Measurements from ENCODE around the gene ADK.
"Not testable (repeated sequence)": the region's sequence is repeated elsewhere in the genome, so short reads cannot be mapped to it uniquely, and the experiment has no call there.

Gene ADK

GRCh38 chr10:74514322-74514721 lies 363.3 kb downstream of the ADK start:
- Histone ChIP-seq H3K27me3 (ENCODE audit: control insufficient read depth, insufficient read depth, low read length) (no peaks in the 10 kb centered on the region), H3K36me3 (ENCODE audit: control insufficient read depth, insufficient read depth, low read length) (no peaks in the 10 kb centered on the region), H2AFZ (no peak overlapping the region), H3K79me2 (no peaks in the 10 kb centered on the region), H3K4me2 (ENCODE audit: low read length) (no peak overlapping the region), H3K27ac (no peak overlapping the region), H3K9me3 (ENCODE audit: control insufficient read depth, low read length) (no peaks in the 10 kb centered on the region), H3K4me3 (ENCODE audit: low read depth, low read length) (no peak overlapping the region), H3K9ac (no peak overlapping the region), H3K4me1 (no peaks in the 10 kb centered on the region)
- no peak for TF ChIP-seq CTCF (IDR thresholded peaks at IDR 0.05)

GRCh38 chr10:74518061-74518460 lies 367.0 kb downstream of the ADK start:
- H3K4me2 ChIP-seq (ENCODE audit: low read length): no peak overlapping the region
- no peaks in the 10 kb centered on the region for H3K27me3 ChIP-seq (ENCODE audit: control insufficient read depth, insufficient read depth, low read length)
- no peaks in the 10 kb centered on the region for H3K79me2 ChIP-seq
- no peaks in the 10 kb centered on the region for H3K4me1 ChIP-seq
- no peaks in the 10 kb centered on the region for H3K9me3 ChIP-seq (ENCODE audit: control insufficient read depth, low read length)
- no peak for TF ChIP-seq CTCF (IDR thresholded peaks at IDR 0.05)
- H3K27ac ChIP-seq: no peak overlapping the region
- no peak overlapping the region for H2AFZ ChIP-seq
- no peak overlapping the region for H3K4me3 ChIP-seq (ENCODE audit: low read depth, low read length)
- no peaks in the 10 kb centered on the region for H3K36me3 ChIP-seq (ENCODE audit: control insufficient read depth, insufficient read depth, low read length)
- no peak overlapping the region for H3K9ac ChIP-seq

GRCh38 chr10:74521526-74521925 lies 370.5 kb downstream of the ADK start:
- Histone ChIP-seq H3K79me2 (no peaks in the 10 kb centered on the region), H3K27me3 (ENCODE audit: control insufficient read depth, insufficient read depth, low read length) (no peaks in the 10 kb centered on the region), H3K36me3 (ENCODE audit: control insufficient read depth, insufficient read depth, low read length) (no peaks in the 10 kb centered on the region), H3K9me3 (ENCODE audit: control insufficient read depth, low read length) (no peaks in the 10 kb centered on the region), H3K4me3 (ENCODE audit: low read depth, low read length) (no peak overlapping the region), H3K4me2 (ENCODE audit: low read length) (no peak overlapping the region), H3K9ac (no peak overlapping the region), H2AFZ (no peak overlapping the region), H3K4me1 (no peaks in the 10 kb centered on the region), H3K27ac (no peak overlapping the region)
- no peak for TF ChIP-seq CTCF (IDR thresholded peaks at IDR 0.05)

GRCh38 chr10:74523199-74523598 lies 372.2 kb downstream of the ADK start:
- no peaks in the 10 kb centered on the region for H3K4me1 ChIP-seq
- H3K27me3 ChIP-seq (ENCODE audit: control insufficient read depth, insufficient read depth, low read length): no peaks in the 10 kb centered on the region
- no peak overlapping the region for H3K4me2 ChIP-seq (ENCODE audit: low read length)
- no peak overlapping the region for H3K4me3 ChIP-seq (ENCODE audit: low read depth, low read length)
- H3K9me3 ChIP-seq (ENCODE audit: control insufficient read depth, low read length): no peaks in the 10 kb centered on the region
- TF ChIP-seq CTCF (IDR thresholded peaks at IDR 0.05): no peak
- H3K27ac ChIP-seq: no peak overlapping the region
- no peak overlapping the region for H3K9ac ChIP-seq
- no peaks in the 10 kb centered on the region for H3K79me2 ChIP-seq
- no peaks in the 10 kb centered on the region for H3K36me3 ChIP-seq (ENCODE audit: control insufficient read depth, insufficient read depth, low read length)
- H2AFZ ChIP-seq: no peak overlapping the region

DNA sequence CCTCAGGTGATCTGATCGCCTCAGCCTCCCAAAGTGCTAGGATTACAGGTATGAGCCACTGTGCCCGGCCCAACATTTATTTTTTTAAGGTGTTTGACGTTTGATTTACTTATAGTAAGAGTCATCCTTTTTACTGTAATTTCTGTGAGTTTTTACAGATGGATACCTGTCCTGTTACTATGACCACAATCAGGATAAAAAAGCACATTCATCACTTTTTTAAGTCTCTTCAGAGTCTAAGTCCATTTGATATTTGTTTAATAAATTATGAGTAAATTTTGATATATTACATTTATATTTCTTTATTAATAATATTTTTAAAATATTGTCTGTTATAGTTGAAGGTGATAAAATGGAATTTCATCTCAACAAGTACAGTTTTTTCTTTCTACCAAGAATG lies 374.9 kb downstream of the ADK start:
- TF ChIP-seq CTCF (IDR thresholded peaks at IDR 0.05): no peak
- Histone ChIP-seq H2AFZ (no peak overlapping the region), H3K4me3 (ENCODE audit: low read depth, low read length) (no peak overlapping the region), H3K4me1 (no peaks in the 10 kb centered on the region), H3K4me2 (ENCODE audit: low read length) (no peak overlapping the region), H3K27me3 (ENCODE audit: control insufficient read depth, insufficient read depth, low read length) (no peaks in the 10 kb centered on the region), H3K79me2 (no peaks in the 10 kb centered on the region), H3K27ac (no peak overlapping the region), H3K9me3 (ENCODE audit: control insufficient read depth, low read length) (no peaks in the 10 kb centered on the region), H3K9ac (no peak overlapping the region), H3K36me3 (ENCODE audit: control insufficient read depth, insufficient read depth, low read length) (no peaks in the 10 kb centered on the region)

GRCh38 chr10:74527611-74528010 lies 376.6 kb downstream of the ADK start:
- not testable (repeated sequence) for H3K27me3 ChIP-seq (ENCODE audit: control insufficient read depth, insufficient read depth, low read length); H3K4me1 ChIP-seq; H3K4me3 ChIP-seq (ENCODE audit: low read depth, low read length); H3K9ac ChIP-seq; H3K79me2 ChIP-seq; H2AFZ ChIP-seq; H3K27ac ChIP-seq; H3K9me3 ChIP-seq (ENCODE audit: control insufficient read depth, low read length); H3K4me2 ChIP-seq (ENCODE audit: low read length); H3K36me3 ChIP-seq (ENCODE audit: control insufficient read depth, insufficient read depth, low read length)

Measured in parathyroid adenoma (tissue), 2 donors.